HFF-Myc (cell line): ENCODE measurements around the gene PREX1.
"Not testable (repeated sequence)": the region's sequence is repeated elsewhere in the genome, so short reads cannot be mapped to it uniquely, and the experiment has no call there.

Experiments used
- DNase-seq: peaks from one replicate; pipeline ENCODE4 v3.0.0-alpha.2; 2011; ENCODE audit warnings: low read depth; ENCODE audit errors: extremely low read depth
- H3K4me3 ChIP-seq: replicated peaks from 2 replicates; pipeline ENCODE4 v1.5.1; 2011; ENCODE audit warnings: low read depth, mild to moderate bottlenecking, control low read depth, low read length
- CTCF ChIP-seq: IDR thresholded peaks from 2 replicates; pipeline ENCODE4 v1.5.1; 2012; ENCODE audit warnings: mild to moderate bottlenecking, low read depth, low read length, control low read depth; ENCODE audit errors: missing control alignments

The PREX1 gene

GRCh38 chr20:48763216-48763914 lies 64.4 kb downstream of the PREX1 start:
- no peak overlapping the region for H3K4me3 ChIP-seq
- no peak for TF ChIP-seq CTCF
- DNase-seq: no peak

- no peak for DNase-seq
- H3K4me3 ChIP-seq: no peak overlapping the region
Observed at GRCh38 chr20:48761874-48762273, 65.9 kb downstream of the PREX1 start.

GRCh38 chr20:48761023-48761785 lies 66.6 kb downstream of the PREX1 start:
- H3K4me3 ChIP-seq: no peak overlapping the region
- no peak for DNase-seq
- TF ChIP-seq CTCF: no peak

More at GRCh38 chr20:48761874-48762273, 65.9 kb downstream of the PREX1 start:
- TF ChIP-seq CTCF: no peak

GRCh38 chr20:48760403-48760983 lies 67.3 kb downstream of the PREX1 start:
- DNase-seq: no peak
- no peak for TF ChIP-seq CTCF

GRCh38 chr20:48759631-48760245 lies 68.1 kb downstream of the PREX1 start:
- H3K4me3 ChIP-seq: no peak overlapping the region
- DNase-seq: no peak
- TF ChIP-seq CTCF: no peak

More at GRCh38 chr20:48760403-48760983, 67.3 kb downstream of the PREX1 start:
- no peak overlapping the region for H3K4me3 ChIP-seq

- DNase-seq: no peak
- H3K4me3 ChIP-seq: no peak overlapping the region
- TF ChIP-seq CTCF: no peak
Observed at GRCh38 chr20:48758206-48758820, 69.5 kb downstream of the PREX1 start.

- H3K4me3 ChIP-seq, DNase-seq: not testable (repeated sequence)
Observed at GRCh38 chr20:48756774-48757173, 71.0 kb downstream of the PREX1 start.
